GM21423 (cell line): ENCODE results near the gene SLC4A9.
A peak's percentile ranks its signal among the peaks of the same experiment; 100 is the strongest.
"Not testable (repeated sequence)": the region's sequence is repeated elsewhere in the genome, so short reads cannot be mapped to it uniquely, and the experiment has no call there.

Source experiments
- ATAC-seq: cut with Tn5 transposase; IDR thresholded peaks from one replicate; pipeline ENCODE4 v1.9.1; 2021; ENCODE audit warnings: mild to moderate bottlenecking, moderate library complexity; ENCODE audit not compliant: unreplicated experiment

SLC4A9 gene

GRCh38 chr5:140338908-140339307 lies 21.1 kb upstream of the SLC4A9 start:
- ATAC-seq = no peak

GRCh38 chr5:140339636-140340035 lies 20.4 kb upstream of the SLC4A9 start:
- ATAC-seq = no peak

GRCh38 chr5:140340605-140341121 lies 19.3 kb upstream of the SLC4A9 start:
- ATAC-seq = no peak

- no peak for ATAC-seq
Observed at GRCh38 chr5:140341591-140341990, 18.4 kb upstream of the SLC4A9 start.

- ATAC-seq = peak; percentile 21
Observed at GRCh38 chr5:140342287-140342686, 17.7 kb upstream of the SLC4A9 start.

- no peak for ATAC-seq
Observed at GRCh38 chr5:140342896-140343295, 17.1 kb upstream of the SLC4A9 start.

- ATAC-seq = not testable (repeated sequence)
Observed at GRCh38 chr5:140343849-140344248, 16.1 kb upstream of the SLC4A9 start.

GRCh38 chr5:140344683-140345423 lies 15.1 kb upstream of the SLC4A9 start:
- no peak for ATAC-seq

- ATAC-seq = peak; percentile 16
Observed at GRCh38 chr5:140345919-140346347, 14.1 kb upstream of the SLC4A9 start.

- ATAC-seq = peak; percentile 69
Observed at GRCh38 chr5:140346348-140347221, 13.4 kb upstream of the SLC4A9 start, which contains the start of gene HBEGF. Gene HBEGF (minus strand): TSS chr5:140346603. CDS start chr5:140346328, 275 bp downstream.

GRCh38 chr5:140347360-140347759 lies 12.6 kb upstream of the SLC4A9 start:
- no peak for ATAC-seq

GRCh38 chr5:140348104-140348503 lies 11.9 kb upstream of the SLC4A9 start:
- no peak for ATAC-seq

- no peak for ATAC-seq
Observed at GRCh38 chr5:140349244-140349643, 10.8 kb upstream of the SLC4A9 start.

GRCh38 chr5:140351609-140352334 lies 8.2 kb upstream of the SLC4A9 start:
- no peak for ATAC-seq

GRCh38 chr5:140355546-140355945 lies 4.4 kb upstream of the SLC4A9 start:
- no peak for ATAC-seq

- ATAC-seq = peak; percentile 16
Observed at GRCh38 chr5:140356853-140357725, 2.9 kb upstream of the SLC4A9 start.

GRCh38 chr5:140357726-140358093 lies 2.3 kb upstream of the SLC4A9 start:
- ATAC-seq = peak; percentile 92

GRCh38 chr5:140358738-140359310 lies 1.2 kb upstream of the SLC4A9 start:
- ATAC-seq = no peak

GRCh38 chr5:140360681-140361479 lies 886 bp downstream of the SLC4A9 start:
- no peak for ATAC-seq
